Measurements from ENCODE around the gene CCDC110.
A peak's percentile ranks its signal among the peaks of the same experiment; 100 is the strongest.

Gene CCDC110

GRCh38 chr4:185421366-185422124, 50.0 kb downstream of the CCDC110 start:
- no peak for DNase-seq (ENCODE audit: low spot score)

DNA sequence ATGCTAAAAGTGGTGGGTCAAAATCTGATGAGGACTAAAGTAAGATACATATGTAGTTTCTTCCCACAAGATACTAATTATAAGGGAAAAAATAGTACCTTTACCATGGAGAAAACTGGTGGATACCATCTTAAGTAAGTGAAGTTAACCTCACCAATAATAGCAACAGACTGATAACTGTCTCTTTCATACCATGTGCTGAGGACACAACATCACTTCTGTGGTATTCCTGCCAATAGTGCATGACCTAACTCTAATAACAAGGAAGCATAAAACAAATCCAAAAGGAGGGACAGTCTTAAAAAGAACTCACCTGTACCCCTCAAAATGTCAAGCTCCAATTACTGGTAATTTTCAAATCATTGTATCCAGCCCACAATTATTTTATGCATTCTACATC, 54.6 kb downstream of the CCDC110 start:
- DNase-seq (ENCODE audit: low spot score), result no peak

DNA sequence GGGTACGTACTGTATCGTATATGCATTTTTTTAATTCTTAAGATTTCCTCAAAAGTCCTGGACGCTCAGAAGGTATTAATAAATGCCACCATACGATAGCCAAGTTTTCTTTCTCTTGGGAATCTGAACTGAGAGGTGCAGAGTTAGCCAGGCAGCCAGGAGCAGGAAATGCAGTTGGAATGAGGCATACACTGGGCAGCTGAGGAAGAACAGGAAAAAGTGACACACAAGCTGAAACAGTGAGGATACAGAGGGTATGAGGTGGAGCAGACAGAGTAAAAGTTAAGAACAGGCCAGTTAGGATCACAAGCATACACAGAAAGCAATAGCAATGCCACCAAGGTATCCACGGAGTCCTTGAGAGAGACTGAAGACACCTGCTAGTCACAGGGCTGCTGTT, 59.1 kb downstream of the CCDC110 start:
- no peak for DNase-seq (ENCODE audit: low spot score)

- DNase-seq (ENCODE audit: low spot score), result no peak
Measured at GRCh38 chr4:185411849-185412248, 59.7 kb downstream of the CCDC110 start.

DNA sequence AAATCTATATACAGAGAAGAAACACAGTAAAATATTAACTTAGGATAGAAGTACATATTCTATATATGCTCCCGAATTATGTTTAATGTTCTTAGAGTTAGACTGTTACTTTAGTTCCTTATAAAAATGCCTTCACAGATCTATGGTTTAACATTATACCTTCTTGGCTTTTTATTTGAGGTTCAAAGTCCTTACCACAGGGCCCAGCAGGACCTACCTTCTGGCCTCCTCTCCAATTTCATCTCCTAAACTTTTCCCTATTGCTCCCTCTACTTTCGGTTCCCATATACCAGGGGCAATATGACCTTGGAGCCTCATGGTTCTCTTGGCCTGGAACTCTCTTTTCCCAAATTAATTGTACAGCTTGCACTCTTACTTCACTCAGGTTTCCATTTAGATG, 63.1 kb downstream of the CCDC110 start:
- DNase-seq (ENCODE audit: low spot score), result no peak

DNA sequence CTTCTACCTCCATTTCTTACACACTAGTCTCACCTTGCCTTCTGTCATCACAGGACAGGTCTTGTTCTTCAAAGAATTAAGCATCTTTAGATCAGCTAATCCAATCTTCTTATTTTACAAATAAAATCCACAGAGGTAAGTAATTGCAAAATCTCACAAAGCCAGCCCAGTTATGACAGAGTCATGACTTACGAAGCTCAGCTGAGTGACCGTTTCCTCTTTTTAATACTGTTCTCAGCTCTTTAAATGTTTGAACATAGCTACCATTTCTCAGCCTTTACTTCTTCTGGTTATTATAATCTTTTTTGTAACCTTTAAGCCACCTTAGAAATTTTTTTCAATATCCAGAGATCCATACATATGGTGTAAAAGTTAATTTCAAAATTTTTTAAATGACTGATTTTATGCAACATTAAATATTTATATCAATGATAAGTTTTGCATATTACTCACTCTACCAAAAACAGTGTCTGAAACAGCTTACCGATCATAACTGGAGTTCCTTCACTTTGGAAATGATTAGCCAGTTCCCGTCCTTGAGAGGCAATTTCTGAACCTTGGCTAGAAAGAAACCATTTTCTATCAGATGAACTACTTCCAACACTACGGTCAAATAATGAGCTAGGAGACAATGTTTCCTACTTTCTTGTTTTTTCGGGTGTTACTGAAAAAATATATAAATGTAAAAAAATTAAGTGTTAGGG, 66.1 kb downstream of the CCDC110 start:
- DNase-seq (ENCODE audit: low spot score), result no peak

GRCh38 chr4:185404031-185404430, 67.5 kb downstream of the CCDC110 start:
- no peak for DNase-seq (ENCODE audit: low spot score)

DNA sequence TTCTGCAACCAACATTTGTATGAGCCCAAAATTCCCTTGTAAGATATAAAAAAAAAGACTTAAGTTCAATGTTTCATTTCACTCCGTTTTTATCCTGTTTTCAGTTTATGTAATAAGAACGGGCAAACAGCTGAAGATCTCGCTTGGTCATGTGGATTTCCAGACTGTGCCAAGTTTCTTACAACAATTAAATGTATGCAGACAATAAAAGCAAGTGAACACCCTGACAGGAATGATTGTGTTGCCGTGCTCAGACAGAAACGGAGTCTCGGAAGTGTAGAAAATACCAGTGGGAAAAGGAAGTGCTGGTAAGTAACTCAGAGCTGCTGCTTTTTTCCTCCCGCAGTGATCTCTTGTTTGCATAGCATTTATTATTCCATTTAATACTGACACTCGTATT, 72.1 kb downstream of the CCDC110 start:
- no peak for DNase-seq (ENCODE audit: low spot score)

DNA sequence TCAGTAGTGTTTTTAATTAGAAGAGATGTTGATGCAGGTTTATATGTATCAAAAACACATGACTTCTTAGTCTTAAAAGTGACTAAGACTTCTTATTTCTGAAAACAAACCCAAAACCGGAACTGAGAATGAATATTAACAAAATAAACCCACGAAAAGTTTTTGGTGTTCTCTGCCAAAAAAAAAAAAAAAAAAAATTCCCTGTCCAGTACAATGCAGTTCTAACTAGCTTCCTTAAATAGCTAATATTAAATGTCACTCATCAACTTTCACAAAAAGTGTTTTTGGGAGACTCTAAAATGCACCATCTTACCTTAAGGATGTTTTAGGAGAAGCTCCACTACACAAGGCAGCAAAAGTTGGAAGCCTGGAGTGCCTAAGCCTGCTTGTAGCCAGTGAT, 72.9 kb downstream of the CCDC110 start:
- no peak for DNase-seq (ENCODE audit: low spot score)

GRCh38 chr4:185396724-185397385, 74.7 kb downstream of the CCDC110 start, which contains the start of gene ANKRD37:
ANKRD37 (plus strand) TSS chr4:185396841; CDS start chr4:185396924, 83 bp downstream.
- DNase-seq (ENCODE audit: low spot score), result no peak

- peak; percentile 96 for DNase-seq (ENCODE audit: low spot score)
Measured at GRCh38 chr4:185395956-185396723, 75.4 kb downstream of the CCDC110 start.

DNA sequence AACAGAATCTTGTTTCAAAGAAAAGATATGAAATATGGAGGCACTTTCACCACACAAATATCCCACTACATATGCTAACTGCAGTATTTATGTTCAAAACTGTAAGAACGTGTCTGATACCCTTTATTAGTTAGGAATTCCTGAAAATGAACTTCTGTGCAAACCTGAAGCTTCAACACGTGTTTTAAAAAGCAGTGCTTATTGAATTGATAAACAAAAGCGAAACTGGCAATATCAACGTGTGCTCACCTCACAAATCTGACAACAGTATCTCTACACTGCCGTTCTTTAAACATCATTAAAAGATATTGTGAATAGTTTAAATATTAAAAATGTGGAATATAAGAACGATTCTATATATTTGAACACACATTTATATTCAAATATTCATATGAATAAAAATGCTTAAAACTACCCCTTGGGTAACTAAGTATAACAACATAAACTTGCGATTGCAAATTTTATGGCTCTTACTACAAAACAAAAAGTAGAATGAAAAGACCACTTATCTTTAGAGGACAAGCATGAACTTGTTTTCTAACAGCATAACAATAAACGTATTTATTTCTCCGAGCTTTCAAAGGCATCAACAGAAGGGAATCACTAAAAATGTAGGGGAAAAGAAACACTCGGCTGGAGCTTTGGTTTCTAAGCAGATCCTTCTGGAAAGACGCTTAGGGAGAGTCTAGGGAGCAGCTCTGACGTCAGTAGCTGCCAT, 76.1 kb downstream of the CCDC110 start, which contains the start of gene LRP2BP:
Gene LRP2BP, minus strand, starts transcription at position 687 of the 718 bp plus-strand sequence. CDS start 17,738 bp downstream, outside the sequence.
- peak; percentile 17 for DNase-seq (ENCODE audit: low spot score)

Data from CD4-positive, alpha-beta T cell treated with Interleukin-2 at 100 ng/mL for 4 hours (primary cell).